ENCODE results near the gene SNAI3.

DNA sequence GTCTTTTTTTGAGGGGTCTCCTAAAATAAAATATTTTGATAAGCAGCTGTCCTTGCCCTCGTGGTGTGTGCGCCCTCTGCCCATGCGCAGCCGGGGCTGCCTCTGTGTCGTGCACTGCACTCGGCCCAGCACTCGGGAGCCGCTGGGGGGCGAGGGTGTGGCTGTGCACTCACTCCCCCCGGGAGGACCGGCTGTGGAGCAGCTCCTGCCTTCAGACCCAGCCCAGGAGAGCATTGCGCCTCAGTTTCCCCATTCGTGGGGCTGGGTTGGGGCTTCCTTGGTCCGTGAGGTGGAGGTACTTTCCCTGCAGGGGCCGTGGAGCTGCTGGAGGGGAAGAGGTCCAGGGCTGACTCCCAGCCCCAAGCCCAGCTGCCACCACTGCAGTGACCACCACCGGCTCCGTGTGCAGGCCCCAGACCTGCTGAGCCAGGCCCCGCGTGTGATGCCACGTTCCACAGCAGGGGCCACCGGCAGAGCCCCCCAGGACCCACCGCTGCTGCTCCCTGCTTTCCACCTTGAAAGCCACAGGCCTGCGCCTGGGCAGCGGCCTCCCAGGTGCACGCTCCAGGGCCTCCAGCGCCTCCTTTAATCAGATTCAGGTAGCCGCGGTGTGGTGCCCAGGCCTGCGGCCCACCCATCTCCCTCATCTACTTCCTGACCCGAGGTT lies 54.3 kb downstream of the SNAI3 start:
- TF ChIP-seq, protein P1, sequence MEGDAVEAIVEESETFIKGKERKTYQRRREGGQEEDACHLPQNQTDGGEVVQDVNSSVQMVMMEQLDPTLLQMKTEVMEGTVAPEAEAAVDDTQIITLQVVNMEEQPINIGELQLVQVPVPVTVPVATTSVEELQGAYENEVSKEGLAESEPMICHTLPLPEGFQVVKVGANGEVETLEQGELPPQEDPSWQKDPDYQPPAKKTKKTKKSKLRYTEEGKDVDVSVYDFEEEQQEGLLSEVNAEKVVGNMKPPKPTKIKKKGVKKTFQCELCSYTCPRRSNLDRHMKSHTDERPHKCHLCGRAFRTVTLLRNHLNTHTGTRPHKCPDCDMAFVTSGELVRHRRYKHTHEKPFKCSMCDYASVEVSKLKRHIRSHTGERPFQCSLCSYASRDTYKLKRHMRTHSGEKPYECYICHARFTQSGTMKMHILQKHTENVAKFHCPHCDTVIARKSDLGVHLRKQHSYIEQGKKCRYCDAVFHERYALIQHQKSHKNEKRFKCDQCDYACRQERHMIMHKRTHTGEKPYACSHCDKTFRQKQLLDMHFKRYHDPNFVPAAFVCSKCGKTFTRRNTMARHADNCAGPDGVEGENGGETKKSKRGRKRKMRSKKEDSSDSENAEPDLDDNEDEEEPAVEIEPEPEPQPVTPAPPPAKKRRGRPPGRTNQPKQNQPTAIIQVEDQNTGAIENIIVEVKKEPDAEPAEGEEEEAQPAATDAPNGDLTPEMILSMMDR (IDR thresholded peaks at IDR 0.05): no peak
- no peak for TF ChIP-seq POLR2AphosphoS5 (IDR thresholded peaks at IDR 0.05)
- TF ChIP-seq POLR2A (IDR thresholded peaks at IDR 0.05): no peak
- TF ChIP-seq EP300 (IDR thresholded peaks at IDR 0.05): no peak
